ENCODE data around the gene YIF1B.

YIF1B gene

DNA sequence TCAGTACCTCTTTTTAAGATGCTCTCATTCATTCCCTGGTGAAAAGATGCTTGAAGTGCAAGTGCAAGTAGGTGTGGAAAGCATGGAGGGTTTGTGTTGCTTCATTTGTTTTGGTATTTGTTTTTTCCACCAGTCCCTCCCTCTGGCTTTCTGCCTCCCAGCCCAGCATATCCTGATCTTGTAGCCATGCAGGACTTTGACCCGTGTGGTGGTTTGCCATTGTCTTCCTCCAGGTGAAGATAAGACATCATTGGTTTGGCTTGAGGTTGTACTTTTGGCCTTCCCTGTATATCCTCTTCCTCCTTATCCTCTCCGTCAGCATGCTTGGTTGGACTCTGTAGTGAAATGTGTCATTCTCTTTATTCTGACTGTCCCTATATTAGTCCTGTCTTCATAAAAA, 42.2 kb downstream of the YIF1B start:
- Histone ChIP-seq H3K27me3 (ENCODE audit: control insufficient read depth, insufficient read depth, low read length) (no peaks in the 10 kb centered on the region), H3K36me3 (ENCODE audit: control insufficient read depth, insufficient read depth, low read length) (no peaks in the 10 kb centered on the region), H3K27ac (ENCODE audit: low read depth, low read length) (no peak overlapping the region), H3K9me3 (ENCODE audit: control insufficient read depth, insufficient read depth, low read depth, low read length) (no peaks in the 10 kb centered on the region), H3K9ac (ENCODE audit: low read length) (no peak overlapping the region), H3K4me1 (ENCODE audit: control insufficient read depth, insufficient read depth, low read length) (peaks cover 21% of the 10 kb centered on the region; the same call in 1 of the 2 replicates), H3K4me3 (ENCODE audit: low read depth, low read length) (no peak overlapping the region)

DNA sequence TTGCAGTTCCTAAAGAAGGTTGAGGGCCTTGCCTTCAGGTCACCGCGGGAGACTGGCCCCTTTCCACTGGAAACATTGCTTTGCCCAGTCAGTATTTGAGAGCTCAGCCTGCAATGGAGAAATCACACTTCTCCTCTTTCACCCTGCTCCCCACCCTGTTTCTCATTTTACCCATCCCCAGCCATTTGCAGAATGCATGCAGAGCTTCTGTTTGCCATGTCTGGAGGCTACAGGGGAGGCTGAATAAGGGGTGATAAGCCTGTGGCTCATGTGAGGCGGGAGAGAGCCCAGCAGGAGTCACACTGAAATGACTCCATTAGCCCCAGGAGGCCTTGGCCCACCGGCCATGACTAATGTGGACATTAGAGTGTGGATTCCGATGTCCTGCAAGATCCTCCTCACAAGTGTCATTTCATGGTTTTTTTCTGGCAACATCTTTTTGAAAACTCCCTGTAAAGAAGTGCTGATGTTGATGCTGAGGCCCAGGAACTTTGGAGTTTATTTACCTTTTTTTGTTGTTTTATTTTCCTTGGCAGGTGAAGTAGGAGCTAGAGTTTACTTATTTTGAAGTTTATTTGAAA, 45.1 kb downstream of the YIF1B start:
- Histone ChIP-seq H3K36me3 (ENCODE audit: control insufficient read depth, insufficient read depth, low read length) (no peaks in the 10 kb centered on the region), H3K4me1 (ENCODE audit: control insufficient read depth, insufficient read depth, low read length) (peaks cover 43% of the 10 kb centered on the region), H3K27ac (ENCODE audit: low read depth, low read length) (no peak overlapping the region), H3K9me3 (ENCODE audit: control insufficient read depth, insufficient read depth, low read depth, low read length) (no peaks in the 10 kb centered on the region), H3K4me3 (ENCODE audit: low read depth, low read length) (no peak overlapping the region), H3K27me3 (ENCODE audit: control insufficient read depth, insufficient read depth, low read length) (no peaks in the 10 kb centered on the region), H3K9ac (ENCODE audit: low read length) (no peak overlapping the region)

- Histone ChIP-seq H3K4me1 (ENCODE audit: control insufficient read depth, insufficient read depth, low read length) (peaks cover 52% of the 10 kb centered on the region), H3K9me3 (ENCODE audit: control insufficient read depth, insufficient read depth, low read depth, low read length) (no peaks in the 10 kb centered on the region), H3K4me3 (ENCODE audit: low read depth, low read length) (no peak overlapping the region), H3K27ac (ENCODE audit: low read depth, low read length) (no peak overlapping the region), H3K27me3 (ENCODE audit: control insufficient read depth, insufficient read depth, low read length) (no peaks in the 10 kb centered on the region), H3K36me3 (ENCODE audit: control insufficient read depth, insufficient read depth, low read length) (no peaks in the 10 kb centered on the region), H3K9ac (ENCODE audit: low read length) (no peak overlapping the region)
Observed at GRCh38 chr19:38268539-38268938, 47.2 kb downstream of the YIF1B start.

DNA sequence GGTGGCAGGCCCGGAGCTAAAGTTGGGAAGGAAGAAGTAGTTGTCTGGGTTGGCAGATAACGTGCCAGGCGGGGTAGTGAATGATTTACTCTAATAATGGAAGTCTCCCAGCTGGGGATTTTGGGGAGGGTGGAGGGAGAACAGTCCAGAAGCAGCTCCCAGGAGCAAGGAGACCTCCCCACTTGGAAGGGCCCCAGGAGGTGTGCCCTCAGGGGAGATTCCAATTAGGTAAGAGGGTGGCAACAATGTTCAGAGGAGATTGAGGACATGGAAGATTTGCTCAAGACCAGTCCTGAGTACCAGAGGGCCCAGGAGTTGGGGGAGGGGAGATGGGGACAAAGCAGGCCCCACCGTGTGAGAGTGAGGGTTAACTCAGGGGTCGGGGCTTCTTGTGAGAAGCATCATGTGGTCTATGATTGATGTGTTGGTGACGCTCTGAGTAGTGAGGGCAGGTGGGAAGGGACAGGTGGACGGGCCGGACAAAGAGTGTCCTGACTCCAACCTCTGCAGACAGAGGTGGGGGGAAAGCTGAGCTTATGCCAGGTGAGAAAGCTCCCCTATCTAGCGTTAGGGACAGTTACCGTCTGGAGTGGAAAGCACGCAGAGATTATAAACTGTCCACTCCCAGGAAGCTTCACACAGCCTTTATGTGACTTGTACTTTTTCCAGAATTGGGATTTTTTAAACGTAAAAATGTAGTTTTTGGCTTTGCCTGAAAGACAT, 47.8 kb downstream of the YIF1B start:
- H3K9ac ChIP-seq (ENCODE audit: low read length): peak overlapping the region; percentile 21
- H3K27ac ChIP-seq (ENCODE audit: low read depth, low read length): no peak overlapping the region
- peak overlapping the region; percentile 35; the same call in 1 of the 2 replicates for H3K4me3 ChIP-seq (ENCODE audit: low read depth, low read length)
- H3K4me1 ChIP-seq (ENCODE audit: control insufficient read depth, insufficient read depth, low read length): peaks cover 56% of the 10 kb centered on the region
- no peaks in the 10 kb centered on the region for H3K36me3 ChIP-seq (ENCODE audit: control insufficient read depth, insufficient read depth, low read length)
- H3K9me3 ChIP-seq (ENCODE audit: control insufficient read depth, insufficient read depth, low read depth, low read length): no peaks in the 10 kb centered on the region
- no peaks in the 10 kb centered on the region for H3K27me3 ChIP-seq (ENCODE audit: control insufficient read depth, insufficient read depth, low read length)

DNA sequence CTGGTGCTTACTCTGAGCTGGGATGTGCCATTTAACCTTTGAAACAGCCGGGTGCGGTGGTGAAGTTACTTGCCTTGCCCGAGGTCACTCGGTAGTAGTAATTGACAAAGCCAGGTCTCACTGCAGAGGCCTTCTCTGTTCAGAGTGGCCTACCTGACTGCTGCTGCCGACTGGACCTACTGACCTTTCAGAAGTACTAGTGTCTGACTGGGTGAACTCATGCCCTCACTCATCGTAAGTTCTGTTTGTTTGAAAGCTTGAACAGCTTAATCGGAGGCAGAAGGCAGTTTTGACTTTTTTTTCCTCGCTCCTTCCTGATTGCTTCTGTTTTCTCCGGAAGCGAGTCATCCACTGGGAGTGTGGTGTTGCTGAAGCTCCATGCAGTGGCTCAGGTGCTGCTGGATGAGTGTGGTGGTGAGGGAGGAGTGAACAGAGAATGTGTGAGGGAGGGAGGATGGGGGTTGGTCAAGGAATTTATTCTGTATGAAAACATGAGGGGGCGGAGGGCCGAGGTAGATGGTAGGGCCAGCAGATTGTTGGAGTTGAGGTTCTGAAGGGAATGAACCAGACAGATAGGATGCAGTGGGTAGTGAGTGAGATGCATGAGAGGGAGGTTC, 48.7 kb downstream of the YIF1B start:
- peak overlapping the region; percentile 64 for H3K9ac ChIP-seq (ENCODE audit: low read length)
- H3K27ac ChIP-seq (ENCODE audit: low read depth, low read length): peak overlapping the region; percentile 40; the same call in 1 of the 2 replicates
- H3K4me3 ChIP-seq (ENCODE audit: low read depth, low read length): peak overlapping the region; percentile 35
- no peaks in the 10 kb centered on the region for H3K36me3 ChIP-seq (ENCODE audit: control insufficient read depth, insufficient read depth, low read length)
- H3K9me3 ChIP-seq (ENCODE audit: control insufficient read depth, insufficient read depth, low read depth, low read length): no peaks in the 10 kb centered on the region
- no peaks in the 10 kb centered on the region for H3K27me3 ChIP-seq (ENCODE audit: control insufficient read depth, insufficient read depth, low read length)
- peaks cover 60% of the 10 kb centered on the region for H3K4me1 ChIP-seq (ENCODE audit: control insufficient read depth, insufficient read depth, low read length)

GRCh38 chr19:38265921-38266429, 49.8 kb downstream of the YIF1B start:
- H3K27me3 ChIP-seq (ENCODE audit: control insufficient read depth, insufficient read depth, low read length): no peaks in the 10 kb centered on the region
- H3K36me3 ChIP-seq (ENCODE audit: control insufficient read depth, insufficient read depth, low read length): no peaks in the 10 kb centered on the region
- no peak overlapping the region for H3K27ac ChIP-seq (ENCODE audit: low read depth, low read length)
- H3K4me1 ChIP-seq (ENCODE audit: control insufficient read depth, insufficient read depth, low read length): peaks cover 59% of the 10 kb centered on the region
- no peaks in the 10 kb centered on the region for H3K9me3 ChIP-seq (ENCODE audit: control insufficient read depth, insufficient read depth, low read depth, low read length)
- H3K9ac ChIP-seq (ENCODE audit: low read length): peak overlapping the region; percentile 84
- H3K4me3 ChIP-seq (ENCODE audit: low read depth, low read length): peak overlapping the region; percentile 91

- H3K36me3 ChIP-seq (ENCODE audit: control insufficient read depth, insufficient read depth, low read length): no peaks in the 10 kb centered on the region
- no peaks in the 10 kb centered on the region for H3K9me3 ChIP-seq (ENCODE audit: control insufficient read depth, insufficient read depth, low read depth, low read length)
- peak overlapping the region; percentile 91 for H3K4me3 ChIP-seq (ENCODE audit: low read depth, low read length)
- no peaks in the 10 kb centered on the region for H3K27me3 ChIP-seq (ENCODE audit: control insufficient read depth, insufficient read depth, low read length)
- H3K9ac ChIP-seq (ENCODE audit: low read length): peak overlapping the region; percentile 84
- H3K27ac ChIP-seq (ENCODE audit: low read depth, low read length): peak overlapping the region; percentile 63; the same call in 1 of the 2 replicates
- H3K4me1 ChIP-seq (ENCODE audit: control insufficient read depth, insufficient read depth, low read length): peaks cover 53% of the 10 kb centered on the region
Observed at GRCh38 chr19:38265213-38265861, 50.4 kb downstream of the YIF1B start.

DNA sequence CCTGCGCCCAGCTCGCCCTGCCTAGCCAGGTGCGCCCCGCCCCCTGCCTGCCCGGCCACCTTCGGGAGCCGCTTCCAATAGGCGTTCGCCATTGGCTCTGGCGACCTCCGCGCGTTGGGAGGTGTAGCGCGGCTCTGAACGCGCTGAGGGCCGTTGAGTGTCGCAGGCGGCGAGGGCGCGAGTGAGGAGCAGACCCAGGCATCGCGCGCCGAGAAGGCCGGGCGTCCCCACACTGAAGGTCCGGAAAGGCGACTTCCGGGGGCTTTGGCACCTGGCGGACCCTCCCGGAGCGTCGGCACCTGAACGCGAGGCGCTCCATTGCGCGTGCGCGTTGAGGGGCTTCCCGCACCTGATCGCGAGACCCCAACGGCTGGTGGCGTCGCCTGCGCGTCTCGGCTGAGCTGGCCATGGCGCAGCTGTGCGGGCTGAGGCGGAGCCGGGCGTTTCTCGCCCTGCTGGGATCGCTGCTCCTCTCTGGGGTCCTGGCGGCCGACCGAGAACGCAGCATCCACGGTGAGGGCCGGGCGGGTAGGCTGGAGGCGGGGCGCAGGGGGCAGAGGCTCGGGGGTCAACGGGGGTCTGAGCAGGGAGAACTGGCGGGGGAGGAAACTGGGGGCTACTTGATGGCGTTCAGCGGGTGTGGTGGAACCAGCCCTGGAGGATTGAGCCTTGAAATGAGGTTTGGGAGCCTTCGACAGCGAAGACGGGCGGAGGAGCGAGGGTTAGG, 51.1 kb downstream of the YIF1B start, which contains the start of gene SPINT2:
TSS of gene SPINT2 (plus strand) at position 88 of the 727 bp plus-strand sequence. CDS start at position 408, 320 bp downstream.
- Histone ChIP-seq H3K4me3 (ENCODE audit: low read depth, low read length) (peak within 1 kb of the TSS; percentile 91), H3K36me3 (ENCODE audit: control insufficient read depth, insufficient read depth, low read length) (no peaks in the 10 kb centered on the region), H3K27ac (ENCODE audit: low read depth, low read length) (peak within 1 kb of the TSS; percentile 63), H3K4me1 (ENCODE audit: control insufficient read depth, insufficient read depth, low read length) (peaks cover 47% of the 10 kb centered on the region), H3K9me3 (ENCODE audit: control insufficient read depth, insufficient read depth, low read depth, low read length) (no peaks in the 10 kb centered on the region), H3K9ac (ENCODE audit: low read length) (peak within 1 kb of the TSS; percentile 84), H3K27me3 (ENCODE audit: control insufficient read depth, insufficient read depth, low read length) (no peaks in the 10 kb centered on the region)

DNA sequence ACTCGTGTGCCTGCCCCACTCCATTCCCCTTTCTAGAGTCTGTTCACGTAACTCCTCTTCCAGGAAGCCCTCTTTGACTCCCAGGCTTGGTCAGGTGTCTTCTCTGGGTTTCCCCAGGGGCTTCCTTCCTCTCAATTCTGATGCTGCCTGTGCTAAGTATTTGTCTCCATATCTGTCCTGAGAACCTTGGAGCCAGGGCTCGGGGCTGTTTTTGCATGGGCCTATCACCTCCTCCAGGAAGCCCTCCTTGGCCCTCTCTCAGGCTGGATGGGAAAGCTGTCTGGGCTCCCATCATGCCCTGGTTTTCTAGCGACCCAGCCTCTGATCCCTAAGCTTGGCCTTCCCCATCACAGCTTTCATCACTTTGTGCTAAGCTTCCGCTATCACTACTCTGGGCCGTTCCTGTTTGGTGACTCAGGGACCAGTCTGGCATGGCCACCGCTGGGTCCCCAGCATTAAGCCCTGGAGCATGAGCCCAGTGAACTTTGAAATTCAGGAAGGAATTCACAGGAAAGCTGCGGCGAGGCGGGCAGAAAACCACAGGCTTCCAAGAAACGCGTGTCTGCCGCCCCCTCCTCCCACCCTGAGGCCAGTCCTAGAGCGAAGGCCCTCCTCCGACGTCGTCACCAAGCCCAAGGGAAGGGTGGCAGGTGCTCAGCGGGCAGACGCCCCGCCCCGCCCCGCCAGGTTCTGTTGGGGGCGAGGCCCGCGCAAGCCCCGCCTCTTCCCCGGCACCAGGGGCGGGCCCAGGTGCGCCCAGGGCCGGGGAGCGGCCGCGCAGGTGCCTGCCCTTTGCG, 51.9 kb downstream of the YIF1B start:
- no peaks in the 10 kb centered on the region for H3K36me3 ChIP-seq (ENCODE audit: control insufficient read depth, insufficient read depth, low read length)
- no peaks in the 10 kb centered on the region for H3K27me3 ChIP-seq (ENCODE audit: control insufficient read depth, insufficient read depth, low read length)
- peak overlapping the region; percentile 91 for H3K4me3 ChIP-seq (ENCODE audit: low read depth, low read length)
- peaks cover 47% of the 10 kb centered on the region for H3K4me1 ChIP-seq (ENCODE audit: control insufficient read depth, insufficient read depth, low read length)
- no peaks in the 10 kb centered on the region for H3K9me3 ChIP-seq (ENCODE audit: control insufficient read depth, insufficient read depth, low read depth, low read length)
- peak overlapping the region; percentile 23 for H3K9ac ChIP-seq (ENCODE audit: low read length)
- peak overlapping the region; percentile 38; the same call in 1 of the 2 replicates for H3K27ac ChIP-seq (ENCODE audit: low read depth, low read length)
